Activated CD8-positive, alpha-beta memory T cell treated with anti-CD3 and anti-CD28 coated beads, Interleukin-2, amount 50 U/mL, for 24 hours (primary cell): ENCODE data around the gene GREB1L.
"Not testable (repeated sequence)": the region's sequence is repeated elsewhere in the genome, so short reads cannot be mapped to it uniquely, and the experiment has no call there.

Source experiments
- DNase-seq: peaks from one replicate; pipeline ENCODE4 v3.0.0-alpha.2; 2020; ENCODE audit errors: extremely low read depth

Gene GREB1L

DNA sequence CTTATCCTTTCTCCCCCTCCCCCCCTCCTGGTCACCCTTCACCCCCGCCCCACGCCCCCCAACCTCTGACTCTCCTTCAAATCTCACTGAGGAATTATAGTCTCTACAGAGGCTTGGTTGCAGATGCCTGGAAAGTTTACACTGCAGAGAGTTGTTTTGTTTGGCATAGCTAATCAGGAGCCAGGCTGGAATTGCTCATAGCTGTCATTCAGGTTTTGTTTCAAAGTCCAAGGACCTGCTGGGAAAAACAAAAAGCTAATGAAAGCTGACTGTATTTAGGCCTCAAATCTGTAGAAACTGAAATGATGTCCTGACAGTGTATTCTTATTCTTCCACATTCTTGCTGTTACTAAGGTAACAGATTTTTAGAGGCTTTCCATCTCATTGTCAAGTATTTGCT, 22.6 kb downstream of the GREB1L start:
- DNase-seq: no peak

DNA sequence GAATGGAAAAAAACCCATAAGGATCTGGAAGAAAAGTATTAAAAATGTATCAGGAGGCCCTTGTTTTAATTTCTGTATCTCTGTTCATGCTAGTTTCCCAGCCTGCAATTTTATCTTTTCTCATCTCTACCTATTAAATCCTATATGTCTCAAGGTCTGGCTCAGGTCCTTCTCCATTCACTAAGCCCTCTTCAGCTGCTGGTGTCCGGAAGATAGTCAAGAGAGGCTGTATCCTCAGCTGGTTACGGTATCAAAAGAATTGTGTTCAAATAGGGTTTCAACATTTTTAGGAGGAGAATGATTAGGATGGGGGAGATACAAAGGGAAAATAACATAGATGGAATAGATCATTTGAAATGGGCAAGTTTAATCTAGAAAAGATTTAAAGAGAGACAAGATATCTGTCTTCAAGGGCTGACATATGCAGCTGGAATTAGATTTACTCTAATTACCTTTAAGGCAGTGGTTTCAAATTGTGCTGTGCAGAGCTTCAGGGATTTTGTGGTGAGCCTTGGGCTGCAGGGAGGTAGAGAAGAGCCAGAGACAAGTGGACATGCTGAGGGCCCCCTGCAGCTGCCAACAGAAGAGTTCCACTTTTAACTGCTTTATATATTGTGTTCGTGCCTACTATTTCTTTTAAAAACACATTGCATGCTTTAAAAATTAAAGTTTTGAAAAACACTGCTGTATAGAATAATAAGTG, 24.1 kb downstream of the GREB1L start:
- no peak for DNase-seq

DNA sequence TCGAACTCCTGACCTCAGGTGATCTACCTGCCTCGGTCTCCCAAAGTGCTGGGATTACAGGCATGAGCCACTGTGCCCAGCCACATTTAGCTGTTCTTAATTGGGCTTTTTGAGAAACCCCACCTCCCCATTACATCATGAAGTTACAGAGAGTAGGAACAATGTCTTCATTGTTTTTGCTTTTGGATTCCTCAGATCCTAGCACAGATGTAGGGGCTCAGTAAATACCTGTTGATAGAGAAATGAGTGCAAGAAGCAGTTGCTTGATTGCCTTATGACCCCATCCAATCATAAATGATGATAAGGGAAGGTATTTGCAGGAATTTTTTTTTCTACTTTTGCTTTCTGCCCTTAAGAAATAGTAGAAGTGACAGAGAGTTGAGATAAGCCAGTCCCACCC, 25.4 kb downstream of the GREB1L start:
- no peak for DNase-seq

DNA sequence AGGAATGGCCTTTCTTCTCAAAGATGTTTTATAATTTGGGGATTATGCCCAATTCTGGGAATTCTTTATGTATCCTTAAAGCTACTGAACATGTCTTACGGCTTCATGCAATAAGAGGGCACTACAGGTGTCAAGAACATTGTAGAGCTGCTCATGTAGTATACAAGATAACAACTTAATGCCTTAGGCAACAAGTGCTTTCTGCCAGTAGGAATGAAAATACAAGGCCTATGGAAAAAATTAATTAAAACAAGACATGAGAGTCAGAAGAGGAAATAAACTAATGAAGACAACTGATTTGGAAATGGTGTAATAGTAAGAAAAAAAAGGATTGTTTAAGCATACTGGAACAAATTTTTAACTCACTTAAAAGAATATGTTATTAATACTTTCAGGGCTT, 27.3 kb downstream of the GREB1L start:
- no peak for DNase-seq

DNA sequence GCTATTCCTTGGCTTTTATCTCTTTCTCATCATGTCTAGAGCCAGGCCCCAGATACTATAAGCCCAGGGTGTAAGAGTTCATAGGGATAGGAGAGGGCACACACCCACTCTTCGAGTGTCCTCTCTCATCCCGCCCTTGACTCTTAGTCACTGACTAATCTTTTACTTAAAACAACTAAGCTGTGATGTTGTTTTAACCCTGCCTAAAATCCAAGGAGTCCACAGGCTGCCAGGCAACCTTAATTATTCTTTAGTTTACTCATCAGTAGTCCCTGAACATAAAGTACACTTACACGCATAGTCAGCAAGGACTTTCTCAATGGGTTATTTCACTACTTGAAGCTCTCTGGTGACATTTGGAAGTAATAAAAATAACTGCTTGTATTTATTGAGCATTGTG, 28.4 kb downstream of the GREB1L start:
- no peak for DNase-seq

DNA sequence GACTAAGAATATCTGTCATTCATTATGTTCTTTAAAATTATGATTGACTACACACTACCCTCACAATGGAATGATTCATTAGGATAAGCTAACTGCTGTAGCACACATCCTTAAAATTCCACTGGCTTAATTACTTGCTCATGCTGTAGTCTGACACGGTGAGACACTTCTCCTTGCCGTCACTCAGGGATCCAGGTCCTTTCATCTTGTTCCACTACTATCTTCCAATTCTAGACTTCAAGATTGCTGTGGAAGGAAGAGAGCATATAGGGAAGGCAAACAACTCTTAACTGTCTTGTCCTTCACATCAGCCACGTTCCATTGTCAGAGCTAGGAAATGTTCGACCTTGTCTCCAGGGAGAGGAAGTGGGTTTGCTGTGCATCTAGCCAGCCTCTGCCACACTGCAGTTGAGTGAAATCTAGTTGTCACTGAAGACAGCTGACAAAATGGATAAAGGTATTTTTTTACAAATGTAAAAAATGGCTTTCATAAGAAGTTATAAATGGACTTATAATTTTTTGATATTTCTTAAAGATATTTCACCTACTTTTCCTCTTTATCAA, 30.1 kb downstream of the GREB1L start:
- DNase-seq: no peak

DNA sequence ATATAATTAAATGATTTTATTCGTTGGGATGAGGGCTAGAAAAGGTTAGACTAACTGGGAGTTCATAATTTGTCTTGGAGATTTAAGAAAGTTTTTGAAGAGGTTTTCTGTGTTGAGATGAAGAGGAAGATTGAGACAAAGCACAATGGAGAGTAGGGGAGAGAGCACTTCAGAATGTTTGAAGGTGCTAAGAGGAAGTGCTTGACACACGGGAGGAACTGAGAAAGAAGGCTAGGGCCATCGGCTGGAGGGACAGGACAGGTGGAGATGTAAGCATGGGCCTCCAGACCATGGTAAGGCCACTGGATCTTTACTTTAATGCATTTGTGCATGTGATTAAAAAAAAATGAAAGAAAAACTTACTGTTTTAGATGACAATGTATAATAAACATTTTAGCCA, 31.5 kb downstream of the GREB1L start:
- no peak for DNase-seq

DNA sequence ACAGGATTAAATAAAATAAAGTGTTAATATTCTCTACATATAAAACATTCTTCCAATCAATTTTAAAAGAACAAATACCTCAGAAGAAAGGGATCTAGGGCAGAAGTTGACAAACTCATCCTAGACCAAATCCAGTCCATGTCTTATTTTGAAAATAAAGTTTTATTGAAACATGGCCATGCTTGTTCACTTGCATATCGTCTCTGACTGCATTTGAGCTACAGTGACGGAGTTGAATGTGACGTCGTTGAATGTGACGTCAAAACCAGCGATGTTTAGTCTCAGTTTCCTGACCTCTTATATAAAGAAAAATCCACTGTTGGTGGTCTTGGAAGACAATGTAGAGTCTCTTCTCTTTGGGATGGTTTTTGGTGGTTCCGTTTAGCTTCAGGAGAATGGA, 33.6 kb downstream of the GREB1L start:
- no peak for DNase-seq

DNA sequence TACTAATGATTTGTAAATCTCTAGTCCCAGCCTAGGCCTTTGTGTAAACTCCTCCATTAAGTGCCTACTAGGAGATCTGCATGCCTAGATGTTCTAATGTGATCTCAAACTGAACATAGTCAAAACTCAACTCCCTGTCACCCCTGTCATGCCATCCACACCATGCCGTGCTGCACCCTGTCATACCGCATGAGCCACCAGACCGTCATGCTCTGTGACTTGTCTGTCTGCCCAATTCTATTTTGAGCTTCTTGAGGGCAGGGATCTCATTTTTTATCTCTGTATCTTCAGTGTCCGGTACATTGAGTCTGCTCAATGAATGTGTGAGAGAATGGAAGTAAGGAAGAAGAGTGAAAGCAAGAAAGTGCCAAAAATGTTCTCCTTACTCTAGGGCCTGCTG, 35.5 kb downstream of the GREB1L start:
- no peak for DNase-seq

DNA sequence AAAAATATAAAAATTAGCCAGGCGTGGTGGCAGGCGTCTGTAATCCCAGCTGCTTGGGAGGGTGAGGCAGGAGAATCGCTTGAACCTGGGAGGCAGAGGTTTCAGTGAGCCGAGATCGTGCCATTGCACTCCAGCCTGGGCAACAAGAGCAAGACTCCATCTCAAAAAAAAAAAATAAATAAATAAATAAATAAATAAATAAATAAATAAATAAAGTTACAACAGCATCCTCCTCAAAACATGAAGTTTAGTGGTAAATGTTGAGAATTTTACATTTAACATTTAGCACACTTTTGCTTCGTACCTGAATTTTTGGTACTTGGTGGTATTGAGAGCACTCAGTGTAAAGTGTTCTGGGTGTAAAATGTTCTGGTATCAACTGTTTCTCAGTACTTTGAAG, 36.2 kb downstream of the GREB1L start:
- not testable (repeated sequence) for DNase-seq

DNA sequence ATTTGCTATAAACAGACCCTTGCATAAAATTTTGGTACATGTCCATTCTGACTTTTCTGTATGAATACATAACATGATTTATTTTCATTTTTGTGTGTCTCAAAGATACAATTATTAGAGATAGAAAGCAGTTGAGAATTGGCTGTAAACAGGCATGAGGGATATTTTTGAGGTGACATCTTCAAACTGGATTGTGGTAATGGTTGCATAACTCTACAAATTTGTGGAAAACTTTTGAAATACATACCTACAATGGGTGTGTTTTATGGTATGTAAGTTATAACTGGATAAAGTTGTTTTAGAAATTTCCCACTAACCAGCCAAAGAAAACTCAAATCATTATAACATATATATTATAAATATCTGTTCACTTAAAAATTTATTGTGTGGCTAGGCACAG, 39.6 kb downstream of the GREB1L start:
- no peak for DNase-seq

DNA sequence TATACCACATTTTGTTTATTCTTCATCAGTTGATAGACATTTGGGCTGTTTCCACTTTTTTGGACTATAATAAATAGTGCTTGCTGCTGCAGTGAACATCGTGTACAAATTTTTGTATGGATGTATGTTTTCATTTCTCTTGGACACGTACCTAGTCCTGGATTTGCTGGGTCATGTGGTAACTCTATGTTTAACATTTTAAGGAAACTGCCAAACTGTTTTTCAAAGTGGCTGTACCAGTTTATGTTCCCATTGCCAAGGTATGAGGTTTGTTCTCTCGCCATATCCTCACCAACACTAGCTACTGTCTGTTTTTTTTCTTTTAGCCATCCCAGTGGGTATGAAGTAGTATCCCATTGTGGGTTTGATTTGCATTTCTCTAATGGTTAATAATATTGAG, 42.5 kb downstream of the GREB1L start:
- DNase-seq: no peak

DNA sequence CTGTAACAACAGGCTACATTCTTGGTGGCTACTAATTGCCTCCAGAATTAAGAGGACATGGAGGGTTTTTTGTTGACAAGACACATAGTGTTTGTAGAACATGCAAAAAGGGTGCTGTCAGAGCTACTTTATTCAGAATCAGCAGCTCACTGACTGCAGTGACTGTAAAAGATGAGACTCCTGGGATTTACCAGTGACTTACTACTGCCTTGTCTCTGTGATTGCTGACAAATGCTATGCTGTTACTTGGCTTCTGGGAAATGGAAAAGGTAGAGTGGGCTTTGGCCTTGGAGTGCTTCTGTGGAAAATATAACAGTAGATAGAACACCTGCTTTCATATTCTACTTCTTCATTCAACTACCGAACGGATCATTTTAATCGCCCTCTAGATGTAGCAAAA, 47.8 kb downstream of the GREB1L start:
- DNase-seq: no peak

DNA sequence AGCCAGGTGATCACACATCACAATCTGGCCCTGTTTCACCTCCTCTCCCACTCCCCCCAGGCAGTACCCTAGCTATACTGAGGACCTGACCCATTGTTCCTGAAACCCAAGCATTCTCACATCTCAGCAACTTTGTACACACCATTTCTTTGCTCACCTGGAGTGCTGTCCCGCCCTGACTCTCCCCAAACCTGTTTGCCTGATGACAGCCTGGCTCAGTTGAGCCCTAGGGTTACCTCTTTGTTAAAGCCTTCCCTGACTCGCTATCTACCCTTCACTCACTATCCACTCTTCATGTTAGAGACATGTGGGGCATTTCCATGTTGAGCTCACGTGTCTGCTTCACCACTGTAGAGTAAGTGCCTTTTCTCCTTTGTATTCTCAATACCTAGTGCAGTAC, 49.1 kb downstream of the GREB1L start:
- DNase-seq: no peak

DNA sequence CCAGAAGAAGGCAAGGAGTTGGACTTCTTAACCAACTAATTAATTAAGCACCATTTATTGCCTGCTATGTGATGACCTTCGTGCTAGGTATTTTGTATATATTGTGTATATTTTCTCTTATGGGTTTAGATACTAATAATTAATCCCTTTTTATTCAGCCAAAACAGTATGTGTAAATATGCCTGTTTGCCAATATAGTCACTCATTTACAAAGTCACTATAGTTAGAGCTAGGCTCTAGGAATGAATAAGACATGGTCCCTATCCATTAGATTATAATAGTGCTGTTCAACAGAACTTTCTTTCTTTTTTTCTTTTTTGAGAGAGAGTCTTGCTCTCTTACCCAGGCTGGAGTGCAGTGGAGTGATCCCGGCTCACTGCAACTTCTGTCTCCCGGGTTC, 51.4 kb downstream of the GREB1L start:
- DNase-seq: no peak

DNA sequence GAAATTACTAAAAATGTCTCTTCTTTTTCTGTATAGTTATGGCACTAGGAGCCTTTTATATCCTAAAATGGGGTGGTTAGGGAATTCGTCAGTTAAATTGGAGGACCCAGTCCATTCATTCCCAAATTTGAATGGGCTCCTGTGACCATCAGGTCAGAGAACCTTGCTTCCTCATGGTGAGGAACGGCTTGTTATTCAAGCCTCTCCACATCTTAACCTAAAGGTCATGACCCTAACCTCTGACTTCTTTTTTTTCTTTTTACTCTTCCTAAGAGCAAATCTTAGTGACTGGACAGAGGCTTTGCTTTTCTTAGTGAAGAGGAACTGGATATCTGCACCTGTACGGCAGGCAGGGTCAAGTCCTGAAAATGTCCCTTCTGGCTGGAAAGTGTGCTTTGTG, 53.1 kb downstream of the GREB1L start:
- DNase-seq: no peak

DNA sequence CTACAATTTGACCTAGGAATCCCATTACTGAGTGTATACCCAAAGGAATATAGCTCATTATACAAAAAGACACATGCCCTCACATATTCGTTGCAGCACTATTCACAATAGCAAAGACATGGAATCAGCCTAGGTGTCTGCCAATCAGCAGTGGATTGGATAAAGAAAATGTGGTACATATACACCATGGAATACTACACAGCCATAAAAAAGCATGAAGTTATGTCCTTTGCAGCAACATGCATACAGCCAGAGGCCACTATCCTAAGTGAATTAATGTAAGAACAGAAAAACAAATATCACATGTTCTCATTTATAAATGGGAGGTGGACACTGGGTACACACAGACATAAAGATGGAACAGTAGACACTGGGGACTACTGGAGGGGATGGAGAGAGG, 54.0 kb downstream of the GREB1L start:
- DNase-seq: no peak

DNA sequence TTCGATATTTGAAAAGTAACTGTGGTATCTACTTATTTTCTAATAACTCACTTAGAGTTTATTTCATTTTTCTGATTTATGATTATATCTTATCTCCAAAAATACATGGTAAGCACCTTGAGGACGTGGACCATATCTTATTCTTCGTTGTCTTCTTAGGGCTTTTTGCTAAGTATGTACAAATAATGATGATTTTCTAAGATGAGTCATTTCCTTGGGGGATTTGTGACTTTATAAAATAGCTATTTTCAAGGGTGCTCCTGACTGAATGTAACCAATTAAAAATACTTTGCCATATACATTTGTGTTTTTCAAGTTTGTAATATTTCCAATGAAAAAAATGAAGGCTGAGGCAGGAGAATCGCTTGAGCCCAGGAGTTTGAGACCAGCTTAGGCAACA, 56.3 kb downstream of the GREB1L start:
- no peak for DNase-seq

DNA sequence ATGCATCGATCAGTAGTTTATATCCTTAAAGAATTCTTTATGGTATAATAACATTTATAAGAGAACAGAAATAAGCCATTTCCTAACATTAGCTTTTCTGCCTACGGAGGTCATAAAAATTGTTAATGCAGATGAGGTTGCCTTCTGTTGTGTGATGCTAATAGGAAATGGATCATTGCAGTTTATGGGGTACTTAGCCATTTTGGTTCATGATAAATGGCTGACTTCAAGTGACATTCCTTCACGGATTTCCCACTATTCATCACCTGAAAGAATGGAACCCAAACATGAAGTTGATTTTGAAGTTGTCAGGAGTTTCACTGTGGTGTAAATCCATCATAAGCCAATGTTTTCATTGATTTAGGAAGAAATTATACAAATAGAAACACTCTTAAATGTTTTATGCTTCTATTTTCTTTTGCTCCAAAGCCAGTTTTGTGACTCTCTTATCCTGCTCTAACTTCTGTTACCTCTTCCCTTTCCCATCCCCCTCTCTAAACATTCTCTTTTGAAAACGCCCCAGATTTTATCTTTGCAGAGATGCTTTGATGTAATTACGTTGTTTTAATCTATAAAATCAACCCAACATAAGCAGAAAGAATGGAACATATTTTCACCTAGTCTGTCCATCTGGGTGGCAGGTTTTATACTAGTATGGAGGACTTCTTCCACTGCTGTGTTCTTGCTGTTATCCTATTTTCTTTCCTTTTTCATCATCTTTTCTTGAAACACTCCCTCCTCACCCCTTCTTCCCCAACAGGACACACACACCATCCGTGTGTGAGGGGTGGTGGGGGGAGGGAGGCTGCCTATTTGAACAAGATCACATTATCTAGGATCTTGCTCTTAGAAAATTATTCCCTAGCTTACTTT, 58.2 kb downstream of the GREB1L start:
- DNase-seq: no peak

DNA sequence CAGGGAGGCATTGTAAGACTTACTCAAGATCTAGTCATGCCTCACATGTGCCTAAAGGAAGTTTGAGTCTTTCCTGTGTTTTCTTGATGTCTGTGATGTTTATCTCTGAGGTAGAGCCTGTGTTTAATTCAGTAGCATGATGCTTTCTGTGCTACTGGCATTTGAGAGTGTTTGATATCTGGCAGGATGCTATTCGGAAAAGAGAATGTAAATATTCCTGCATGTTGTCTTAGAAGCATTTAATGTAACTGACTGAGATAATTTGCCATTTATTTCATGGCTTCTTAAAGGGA, 58.8 kb downstream of the GREB1L start:
- DNase-seq: no peak

DNA sequence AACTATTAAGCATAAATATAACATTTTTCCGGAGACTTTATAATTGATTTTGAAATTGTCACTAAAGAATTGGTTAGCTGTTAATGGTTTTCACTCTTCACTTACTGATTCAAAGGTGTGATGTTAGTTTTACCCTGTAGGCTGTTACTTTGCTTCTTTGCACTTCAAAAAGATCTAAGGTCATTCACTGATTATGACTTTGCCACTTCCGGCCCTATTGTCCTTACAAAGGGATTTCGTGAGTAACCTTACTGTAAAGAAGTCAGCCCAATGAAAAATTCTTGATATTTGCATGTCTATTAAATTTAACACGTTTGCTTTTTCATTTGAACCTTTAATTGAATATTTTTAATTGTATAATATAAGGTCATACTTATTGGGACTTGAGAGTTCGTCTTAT, 61.4 kb downstream of the GREB1L start:
- no peak for DNase-seq

DNA sequence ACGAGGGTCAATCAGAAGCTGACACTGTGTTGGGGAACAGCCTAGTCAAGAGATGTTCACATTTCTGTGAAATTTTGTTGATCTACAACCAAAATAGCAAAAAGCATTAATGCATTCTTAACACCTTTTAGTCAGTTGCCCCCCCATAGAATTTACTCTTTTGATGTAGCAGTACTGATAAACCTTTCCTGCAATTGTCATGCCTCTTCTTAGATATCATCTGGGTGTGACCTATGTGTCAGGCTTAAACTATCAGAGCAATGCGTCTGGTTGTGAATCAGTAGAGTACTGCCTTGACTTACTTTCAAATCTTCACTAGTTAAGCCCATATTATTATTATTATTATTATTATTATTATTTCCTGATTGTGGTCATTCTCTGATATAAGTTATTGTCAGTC, 61.9 kb downstream of the GREB1L start:
- DNase-seq: no peak

DNA sequence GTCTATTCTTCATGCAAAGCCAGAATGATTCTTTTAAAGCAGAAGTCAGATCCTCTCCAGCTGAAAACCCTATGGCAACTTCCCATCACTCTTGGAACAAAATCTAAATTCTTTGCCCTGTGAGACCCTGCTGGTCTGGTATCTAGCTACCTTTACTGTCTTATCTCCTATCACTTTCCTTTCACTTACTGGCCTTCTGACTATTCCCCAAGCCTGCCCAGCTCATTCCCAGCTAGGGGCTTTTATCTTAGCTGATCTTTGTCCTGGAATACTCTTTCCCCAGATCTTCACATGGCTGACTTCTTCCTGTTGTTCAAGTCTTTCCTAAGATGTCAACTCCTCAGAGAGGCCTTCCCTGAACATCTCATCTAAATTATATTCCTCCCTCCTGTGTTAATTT, 63.6 kb downstream of the GREB1L start:
- no peak for DNase-seq
